GM13977 (cell line): Measurements from ENCODE around the gene ATP8A2.

Experiments
- DNase-seq: peaks from one replicate; pipeline ENCODE4 v3.0.0; 2012; ENCODE audit warnings: low spot score
- CTCF ChIP-seq: IDR thresholded peaks from 2 replicates; pipeline ENCODE4 v1.5.1; 2012; ENCODE audit warnings: mild to moderate bottlenecking, control low read depth; ENCODE audit not compliant: insufficient read depth; ENCODE audit errors: extremely low read depth, missing control alignments
- in situ Hi-C: fragments of 300-500 bp; cut with MboI; formaldehyde crosslinking; loops from one replicate; pipeline ENCODE4 v1.12.0; 2022; ENCODE audit warnings: low sequenced_read_pairs, low pct_unique_long_range_greater_than_20kb, mixed read lengths, inconsistent platforms; ENCODE audit not compliant: unreplicated experiment

ATP8A2 gene

GRCh38 chr13:26011208-26011573 lies 639.4 kb downstream of the ATP8A2 start:
- no peak for TF ChIP-seq CTCF
- DNase-seq = no peak
- in situ Hi-C loops = no loop called here

- DNase-seq = no peak
- in situ Hi-C loops = no loop called here
- no peak for TF ChIP-seq CTCF
Measured at GRCh38 chr13:26011996-26012821, 640.4 kb downstream of the ATP8A2 start.

GRCh38 chr13:26012995-26013394 lies 641.2 kb downstream of the ATP8A2 start:
- DNase-seq = no peak
- TF ChIP-seq CTCF = no peak
- in situ Hi-C loops = no loop called here

- no peak for TF ChIP-seq CTCF
- in situ Hi-C loops = no loop called here
- no peak for DNase-seq
Measured at GRCh38 chr13:26015271-26016125, 643.7 kb downstream of the ATP8A2 start.

- in situ Hi-C loops = no loop called here
- no peak for TF ChIP-seq CTCF
- no peak for DNase-seq
Measured at GRCh38 chr13:26016189-26016588, 644.4 kb downstream of the ATP8A2 start.

- no peak for TF ChIP-seq CTCF
- in situ Hi-C loops = no loop called here
- DNase-seq = no peak
Measured at GRCh38 chr13:26017196-26017921, 645.6 kb downstream of the ATP8A2 start.
